ENCODE results near the gene KIF4A. TPM values are rescaled to one million over a fixed set of nuclear protein-coding genes. Genes with fewer than 3 reads are reported as not detected.
"Not testable (repeated sequence)": the region's sequence is repeated elsewhere in the genome, so short reads cannot be mapped to it uniquely, and the experiment has no call there.

KIF4A gene
- total RNA-seq (2014; rRNA removed; shearing (Covaris generic)): 30.3 and 34.0 TPM in 2 replicates
- polyA plus RNA-seq (2014; cell fraction: nucleus; rRNA removed): 26.5 and 31.1 TPM in 2 replicates

DNA sequence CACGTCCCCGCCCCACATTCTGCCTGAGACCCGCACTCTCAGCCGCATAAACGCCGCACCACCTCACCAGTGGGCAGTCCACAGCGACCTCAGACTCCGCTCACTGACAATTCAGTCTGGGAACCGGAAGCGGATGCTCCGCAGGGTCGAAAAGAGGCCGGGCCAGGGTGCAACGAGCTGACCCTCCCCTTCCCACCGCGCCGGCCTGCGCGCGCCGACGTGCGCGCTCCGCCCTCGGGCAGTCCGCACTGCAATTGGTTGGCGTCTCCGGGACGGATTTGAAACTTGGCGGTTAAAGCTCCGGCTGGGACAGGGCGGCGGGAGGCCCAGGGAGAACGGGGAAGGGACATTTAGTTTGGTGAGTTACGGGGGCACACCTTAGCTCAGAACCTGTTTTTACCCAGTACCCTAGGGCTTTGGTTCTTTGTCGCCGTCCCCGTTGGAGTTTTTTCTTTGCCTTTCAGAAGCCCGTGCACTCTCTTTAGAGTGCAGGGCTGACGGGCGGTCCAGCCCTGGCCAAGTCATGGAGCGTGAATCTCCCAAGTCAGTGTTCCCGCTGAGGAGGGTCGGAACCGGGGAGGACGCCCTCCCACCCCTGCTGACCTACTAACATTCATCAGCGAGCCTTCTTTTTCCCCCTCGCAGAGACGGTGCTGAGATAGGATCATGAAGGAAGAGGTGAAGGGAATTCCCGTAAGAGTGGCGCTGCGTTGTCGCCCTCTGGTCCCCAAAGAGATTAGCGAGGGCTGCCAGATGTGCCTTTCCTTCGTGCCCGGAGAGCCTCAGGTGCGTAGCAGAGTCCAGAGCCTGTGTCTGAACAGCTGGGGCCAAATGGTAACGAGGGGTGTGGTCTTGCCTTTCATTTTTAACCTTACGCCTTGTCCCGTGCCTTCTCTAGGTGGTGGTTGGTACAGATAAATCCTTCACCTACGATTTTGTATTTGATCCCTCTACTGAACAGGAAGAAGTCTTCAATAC lies at the start of gene KIF4A, which contains the start of gene PDZD11:
TSS of gene KIF4A (plus strand) at position 312 of the 978 bp plus-strand sequence. CDS start at position 667, 355 bp downstream.
TSS of gene PDZD11 (minus strand) at position 135 of the 978 bp plus-strand sequence. CDS start 586 bp downstream, outside the sequence.
- peak; percentile 87 for DNase-seq (ENCODE audit: extremely low read depth, low read depth)

GRCh38 chrX:70240751-70241150 lies 49.2 kb upstream of the KIF4A start:
- DNase-seq (ENCODE audit: extremely low read depth, low read depth): no peak

GRCh38 chrX:70241501-70241900 lies 48.4 kb upstream of the KIF4A start:
- DNase-seq (ENCODE audit: extremely low read depth, low read depth): no peak

- not testable (repeated sequence) for DNase-seq (ENCODE audit: extremely low read depth, low read depth)
These were observed 46.3 kb upstream of the KIF4A start for GRCh38 chrX:70243601-70244000.

DNA sequence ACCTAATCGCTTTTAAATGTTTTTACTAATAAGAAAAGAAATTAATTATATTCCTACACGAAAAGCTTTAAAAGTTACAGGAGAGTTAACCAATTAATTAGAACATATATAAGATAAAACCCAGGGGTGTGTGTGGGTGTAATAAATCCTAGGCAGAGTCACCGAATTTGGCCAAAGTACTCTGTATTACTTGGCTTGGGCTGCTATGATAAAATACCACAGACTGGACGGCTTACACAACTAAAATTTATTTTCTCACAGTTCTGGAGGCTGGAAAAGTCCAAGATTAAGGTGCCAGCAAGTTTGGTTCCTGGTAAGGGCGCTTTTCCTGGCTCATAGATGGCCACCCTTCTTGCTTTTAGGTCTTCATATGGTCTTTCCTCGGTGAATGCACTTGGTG lies 45.0 kb upstream of the KIF4A start:
- no peak for DNase-seq (ENCODE audit: extremely low read depth, low read depth)

- no peak for DNase-seq (ENCODE audit: extremely low read depth, low read depth)
These were observed 42.7 kb upstream of the KIF4A start for GRCh38 chrX:70247252-70247651.

- no peak for DNase-seq (ENCODE audit: extremely low read depth, low read depth)
These were observed 37.4 kb upstream of the KIF4A start for GRCh38 chrX:70252491-70252890.

- no peak for DNase-seq (ENCODE audit: extremely low read depth, low read depth)
These were observed 36.4 kb upstream of the KIF4A start for GRCh38 chrX:70253377-70254062.

GRCh38 chrX:70254063-70254400 lies 35.9 kb upstream of the KIF4A start:
- DNase-seq (ENCODE audit: extremely low read depth, low read depth): no peak

- DNase-seq (ENCODE audit: extremely low read depth, low read depth): no peak
These were observed 35.0 kb upstream of the KIF4A start for GRCh38 chrX:70254909-70255308.

GRCh38 chrX:70255452-70255851 lies 34.5 kb upstream of the KIF4A start:
- no peak for DNase-seq (ENCODE audit: extremely low read depth, low read depth)

- no peak for DNase-seq (ENCODE audit: extremely low read depth, low read depth)
These were observed 32.2 kb upstream of the KIF4A start for GRCh38 chrX:70257423-70258288.

GRCh38 chrX:70260104-70260503 lies 29.8 kb upstream of the KIF4A start, which contains the start of gene P2RY4:
P2RY4 (minus strand) TSS chrX:70260204; CDS start chrX:70259624, 580 bp downstream.
- DNase-seq (ENCODE audit: extremely low read depth, low read depth): no peak

- peak; percentile 25 for DNase-seq (ENCODE audit: extremely low read depth, low read depth)
These were observed 26.8 kb upstream of the KIF4A start for GRCh38 chrX:70262952-70263567.

- no peak for DNase-seq (ENCODE audit: extremely low read depth, low read depth)
These were observed 25.1 kb upstream of the KIF4A start for GRCh38 chrX:70264784-70265183.

DNA sequence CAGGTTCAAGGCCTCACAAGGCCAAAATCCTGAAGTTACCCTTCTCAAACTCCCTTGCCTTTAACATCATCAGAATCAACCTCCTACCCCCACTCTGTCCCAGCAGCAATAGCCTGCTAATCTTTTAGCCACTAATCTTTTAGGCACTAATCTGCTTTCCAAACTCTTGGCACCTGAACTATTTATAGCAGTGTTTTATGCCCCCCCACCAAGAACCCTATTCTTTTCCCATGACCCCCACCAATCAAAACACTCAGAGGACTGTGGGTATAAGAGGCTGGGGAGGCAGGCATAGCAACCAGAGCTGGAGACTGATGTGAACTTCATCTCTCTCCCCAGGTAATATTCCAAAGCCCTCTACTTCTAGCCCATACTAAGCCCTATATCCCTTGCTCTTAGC lies 21.9 kb upstream of the KIF4A start, which contains the start of gene ARR3:
TSS of gene ARR3 (plus strand) at position 301 of the 400 bp plus-strand sequence. CDS start 1,052 bp downstream, outside the sequence.
- no peak for DNase-seq (ENCODE audit: extremely low read depth, low read depth)

DNA sequence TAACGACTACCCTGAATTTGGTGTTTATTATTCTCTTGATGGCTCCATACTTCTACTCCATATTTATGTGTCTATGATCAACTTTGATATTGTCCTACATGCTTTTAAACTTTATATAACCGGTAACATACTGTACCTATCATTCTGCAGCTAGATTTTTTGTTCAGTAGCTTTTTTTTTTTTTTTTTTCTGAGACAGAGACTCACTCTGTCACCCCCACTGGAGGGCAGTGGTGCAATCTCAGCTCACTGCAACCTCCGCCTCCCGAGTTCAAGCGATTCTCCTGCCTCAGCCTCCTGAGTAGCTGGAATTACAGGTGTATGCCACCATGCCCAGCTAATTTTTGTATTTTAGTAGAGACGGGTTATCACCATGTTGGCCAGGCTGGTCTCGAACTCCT lies 15.9 kb upstream of the KIF4A start:
- DNase-seq (ENCODE audit: extremely low read depth, low read depth): not testable (repeated sequence)

- DNase-seq (ENCODE audit: extremely low read depth, low read depth): no peak
These were observed 10.8 kb upstream of the KIF4A start for GRCh38 chrX:70279081-70279480.

DNA sequence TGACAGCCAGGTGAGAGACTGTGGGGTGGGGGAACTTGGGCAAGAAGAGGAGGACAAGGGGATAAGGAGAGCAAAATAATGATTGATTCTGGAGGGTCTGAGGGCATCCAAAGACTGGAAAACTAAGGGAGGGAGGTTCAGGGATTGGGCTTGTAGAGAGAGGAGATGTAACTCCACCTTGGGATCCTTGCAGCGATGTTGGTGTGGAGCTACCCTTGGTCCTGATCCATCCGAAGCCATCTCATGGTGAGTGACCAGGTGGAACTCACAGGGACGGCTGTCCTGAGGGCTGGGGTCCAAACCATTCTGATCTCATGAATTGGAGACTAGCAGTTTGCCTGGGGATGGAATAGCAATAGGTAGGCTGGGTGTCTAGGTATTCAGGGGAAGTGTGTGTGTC lies 9.3 kb upstream of the KIF4A start:
- DNase-seq (ENCODE audit: extremely low read depth, low read depth): no peak

DNA sequence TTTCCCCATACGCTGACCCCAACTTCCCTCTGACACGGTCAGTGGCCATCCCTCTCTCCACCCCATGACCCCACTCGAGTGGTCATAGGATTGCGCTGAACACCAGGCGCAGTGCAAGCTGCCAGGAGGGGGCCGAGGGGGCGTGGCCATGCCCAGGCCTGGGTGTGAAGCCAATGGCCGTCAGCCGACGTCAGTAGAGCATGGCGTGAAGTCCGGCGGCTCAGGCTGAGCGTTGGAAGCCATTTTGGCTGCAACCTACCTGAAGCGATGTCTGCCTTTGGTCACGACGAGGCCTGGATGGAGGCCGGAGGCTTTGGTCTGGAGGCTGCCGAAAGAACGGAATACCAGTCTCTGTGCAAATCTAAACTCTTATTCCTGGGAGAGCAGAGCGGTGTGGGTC lies 8.0 kb upstream of the KIF4A start, which contains the start of gene RAB41:
TSS of gene RAB41 (plus strand) at position 222 of the 400 bp plus-strand sequence. CDS start at position 268, 46 bp downstream.
- DNase-seq (ENCODE audit: extremely low read depth, low read depth): no peak
